ELR (cell line): Measurements from ENCODE around the gene GGTLC1.
A peak's percentile ranks its signal among the peaks of the same experiment; 100 is the strongest.
"Not testable (repeated sequence)": the region's sequence is repeated elsewhere in the genome, so short reads cannot be mapped to it uniquely, and the experiment has no call there.

ENCODE experiments used
- DNase-seq: peaks from one replicate; pipeline ENCODE4 v3.0.0-alpha.2; 2015; ENCODE audit warnings: low read depth

GGTLC1 gene

DNA sequence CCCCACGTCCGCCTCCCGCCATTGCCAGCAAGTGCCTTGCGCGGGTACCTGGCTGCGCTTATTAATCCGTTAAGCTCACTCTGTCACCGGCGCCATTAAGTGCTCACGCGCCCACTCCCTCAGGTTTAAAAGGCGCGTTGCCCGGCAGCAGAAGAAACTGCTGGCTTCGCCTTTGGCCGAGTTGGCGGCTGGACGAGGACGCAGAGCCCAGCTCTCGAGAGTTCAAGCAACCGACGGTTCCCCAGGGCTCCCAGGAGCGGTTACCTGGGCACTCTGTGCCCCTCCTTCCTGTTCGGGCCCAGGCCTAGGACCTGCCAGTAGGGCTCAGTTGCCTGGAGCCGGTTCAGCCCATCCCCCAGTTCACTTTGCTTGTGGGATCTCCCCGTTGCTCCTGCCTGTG lies at the start of gene GGTLC1:
GGTLC1 (minus strand) TSS at position 219 of the 400 bp plus-strand sequence. CDS start 2,168 bp downstream, outside the sequence.
- no peak for DNase-seq

DNA sequence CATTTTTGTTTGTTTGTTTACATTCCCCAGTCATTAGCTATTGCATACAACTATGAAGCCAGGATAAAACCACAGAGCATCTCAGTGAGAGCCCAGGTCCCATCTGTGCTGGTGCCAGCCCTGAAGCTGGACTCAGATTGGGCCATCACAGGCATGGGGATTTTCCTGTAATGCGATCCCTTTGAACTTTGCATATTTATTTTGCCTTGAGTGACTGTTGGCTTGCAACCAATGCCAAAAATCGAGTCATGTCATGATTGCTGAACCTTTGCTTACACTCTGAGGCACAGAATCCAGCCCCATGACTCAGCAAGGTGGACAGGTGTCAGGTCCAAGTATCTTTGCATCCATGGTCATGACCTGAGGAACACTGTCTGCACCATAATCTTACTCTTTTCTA lies 46.2 kb upstream of the GGTLC1 start:
- DNase-seq: no peak

GRCh38 chr20:24033565-24033964 lies 45.0 kb upstream of the GGTLC1 start:
- no peak for DNase-seq

DNA sequence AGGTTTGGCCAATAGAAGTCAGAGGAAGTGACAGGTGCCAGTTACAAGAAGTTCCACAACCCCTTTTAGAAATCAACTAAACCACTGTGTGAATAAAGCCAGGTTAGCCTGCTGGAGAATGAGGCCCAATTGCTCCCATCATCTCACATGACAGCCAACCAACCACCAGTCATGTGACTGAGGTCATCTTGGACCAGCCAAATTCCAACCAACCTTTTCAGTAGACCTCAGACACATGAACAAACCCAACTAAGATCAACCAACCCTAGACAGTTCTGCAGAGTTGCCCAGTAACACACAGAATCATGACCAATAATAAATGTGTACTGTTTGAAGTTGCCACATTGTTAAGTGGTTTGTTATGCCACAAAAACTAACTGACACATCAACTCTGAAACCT lies 44.6 kb upstream of the GGTLC1 start:
- DNase-seq: no peak

DNA sequence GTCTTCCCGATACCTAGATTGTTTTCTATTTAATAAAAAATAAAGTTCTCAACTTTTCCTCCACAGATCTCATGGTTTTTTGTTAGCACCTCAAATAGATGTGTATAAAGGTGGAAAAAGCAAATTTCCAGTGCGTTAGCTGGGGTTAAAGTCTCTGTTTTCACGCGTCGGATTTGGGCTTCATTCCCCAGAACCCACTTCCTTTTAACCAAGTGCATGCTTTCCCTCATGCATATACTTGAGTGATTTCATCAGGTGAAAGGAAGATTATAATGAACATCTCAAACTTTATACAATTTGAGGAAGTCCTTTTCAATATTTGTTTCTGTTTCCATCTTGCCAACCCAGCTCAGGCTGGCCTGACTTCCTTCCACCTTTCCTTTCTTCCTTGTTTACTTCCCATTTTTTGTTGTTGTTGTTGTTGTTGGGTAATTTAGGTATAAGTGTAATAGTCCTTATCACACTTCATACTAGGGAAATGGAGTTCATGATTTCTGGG lies 43.9 kb upstream of the GGTLC1 start:
- DNase-seq: no peak

GRCh38 chr20:24027229-24027628 lies 38.6 kb upstream of the GGTLC1 start:
- peak; percentile 6 for DNase-seq

- DNase-seq: no peak
Observed at GRCh38 chr20:24022621-24023180, 34.1 kb upstream of the GGTLC1 start.

DNA sequence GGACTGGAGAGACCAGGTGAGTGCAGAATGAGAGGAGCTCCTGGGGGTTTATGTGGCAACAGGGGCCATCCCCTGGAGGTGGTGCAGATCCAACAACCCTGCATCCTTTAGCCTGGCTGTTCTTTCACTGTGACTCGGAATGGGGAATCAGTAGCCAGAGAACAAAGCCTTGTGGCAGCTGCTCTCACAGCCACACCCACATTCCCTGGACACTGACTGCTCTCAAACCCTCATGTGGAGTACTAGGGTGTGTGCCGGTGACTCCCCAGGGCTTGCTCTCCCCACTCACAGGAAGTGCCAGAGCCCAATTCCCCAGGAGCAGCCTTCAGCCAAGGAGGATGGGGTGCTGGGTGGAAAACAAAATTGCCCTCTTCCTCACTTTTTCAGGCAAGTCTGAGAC lies 30.2 kb upstream of the GGTLC1 start:
- peak; percentile 2 for DNase-seq

DNA sequence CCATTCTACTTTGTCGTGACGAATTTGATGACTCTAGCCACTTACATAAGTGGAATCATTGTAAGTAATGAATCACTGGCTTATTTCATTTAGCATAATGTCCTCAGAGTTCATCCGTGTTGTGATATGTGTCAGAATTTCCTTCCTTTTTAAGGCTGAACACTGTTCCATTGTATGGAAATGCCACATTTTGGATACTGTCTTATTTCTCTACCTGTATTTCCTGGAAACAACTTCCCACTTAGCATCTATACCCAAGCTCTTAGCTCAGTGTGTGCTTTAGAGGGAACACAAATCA lies 28.8 kb upstream of the GGTLC1 start:
- DNase-seq: peak; percentile 11

DNA sequence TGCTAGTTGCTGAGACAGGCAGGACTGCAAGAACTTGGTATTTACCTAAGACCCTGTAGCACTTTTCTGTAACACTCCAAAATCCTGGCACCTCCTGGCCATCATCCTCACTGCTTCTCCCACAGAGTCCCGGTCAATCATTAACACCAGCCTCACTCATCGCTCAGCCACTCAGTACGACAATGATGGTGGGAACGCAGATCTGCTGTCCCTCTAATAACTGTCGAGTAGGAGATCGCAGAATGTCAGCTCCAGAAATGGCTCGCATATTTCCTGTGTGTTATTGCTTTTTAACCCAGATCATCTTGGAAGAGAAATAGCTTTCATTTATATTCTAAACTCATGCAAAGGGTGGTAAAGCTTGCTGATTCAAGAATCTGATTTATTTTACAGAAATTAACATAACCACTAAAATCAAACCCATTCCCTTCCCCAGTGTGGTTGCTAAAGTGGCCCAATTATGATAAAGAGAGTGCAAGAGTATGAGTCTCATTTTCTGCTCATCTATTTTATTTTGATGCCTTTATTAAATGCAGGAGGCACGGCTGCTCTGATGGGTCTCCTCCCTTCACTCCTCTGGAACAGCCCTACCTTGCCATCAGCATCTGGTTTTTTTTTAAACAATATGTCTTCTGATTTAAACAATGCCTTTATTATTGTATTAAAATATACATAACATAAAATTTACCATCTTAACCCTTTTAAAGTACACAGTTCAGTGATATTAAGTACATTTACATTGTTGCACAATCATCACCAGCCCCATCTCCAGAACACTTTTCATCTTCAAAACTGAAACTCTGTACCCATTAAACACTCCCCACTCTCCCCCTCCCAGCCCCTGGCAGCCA lies 28.3 kb upstream of the GGTLC1 start:
- DNase-seq: no peak

DNA sequence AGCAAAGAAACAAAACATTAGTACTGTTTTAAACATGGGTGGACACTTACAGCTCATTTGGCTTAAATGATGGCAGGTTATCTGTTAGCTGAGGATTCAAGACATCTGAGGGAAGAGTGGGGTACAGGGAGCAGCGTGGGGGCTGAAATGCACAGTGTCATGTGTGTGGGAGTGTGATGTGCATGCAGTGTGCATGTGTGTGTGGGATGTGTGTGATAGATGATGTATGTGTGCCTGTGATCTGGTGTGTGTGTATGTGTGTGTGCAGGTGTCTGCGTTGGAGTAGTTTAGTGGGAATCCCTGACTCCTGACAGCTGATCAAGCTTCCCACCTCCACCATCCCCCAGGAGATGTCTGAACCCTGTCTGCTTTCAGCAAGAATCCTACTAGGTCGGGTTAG lies 25.4 kb upstream of the GGTLC1 start:
- DNase-seq: no peak

DNA sequence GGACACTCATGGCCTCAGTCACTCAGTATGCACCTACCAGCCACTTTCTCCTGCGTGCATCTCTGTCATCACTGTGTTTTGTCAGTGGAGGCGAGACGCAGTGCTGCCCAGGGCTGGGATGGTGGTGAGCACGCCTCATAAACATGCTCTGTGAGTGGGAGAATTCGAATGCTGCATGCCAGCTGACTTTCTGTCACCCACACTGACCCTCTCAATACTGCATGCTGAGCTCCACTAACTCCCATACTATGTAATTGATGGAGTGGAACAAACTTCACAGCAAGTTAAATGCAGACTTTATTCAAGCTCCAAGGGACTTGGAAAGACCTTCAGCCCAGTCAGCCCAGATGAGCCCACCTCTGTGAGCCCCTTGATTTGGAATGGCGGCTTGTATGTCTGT lies 22.7 kb upstream of the GGTLC1 start:
- DNase-seq: no peak

- DNase-seq: no peak
Observed at GRCh38 chr20:24007758-24008157, 19.2 kb upstream of the GGTLC1 start.

DNA sequence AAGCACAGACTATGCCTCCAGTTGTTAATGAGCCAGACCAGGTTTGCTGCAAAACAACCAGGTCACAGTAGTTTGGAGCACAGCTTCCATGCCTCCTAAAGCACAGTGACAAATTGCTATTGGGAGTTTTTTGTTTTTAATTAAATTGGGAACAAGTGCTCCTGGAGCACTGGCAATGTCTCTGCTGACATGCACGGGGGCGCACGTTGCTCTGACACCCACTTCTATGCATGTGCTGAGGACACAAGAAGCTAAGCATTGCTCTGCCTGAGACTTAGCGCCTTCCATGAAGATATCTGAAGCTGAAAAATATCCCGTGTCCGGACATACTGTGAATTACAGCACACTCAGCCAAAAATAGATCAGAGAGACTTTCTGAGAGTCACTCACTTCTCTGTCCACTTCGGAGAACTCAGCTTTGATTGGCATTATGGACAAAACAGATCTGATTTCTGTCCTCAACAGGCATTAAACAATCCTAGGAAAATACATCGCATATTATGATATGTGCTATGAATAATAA lies 18.6 kb upstream of the GGTLC1 start:
- DNase-seq: no peak

- no peak for DNase-seq
Observed at GRCh38 chr20:24006626-24007025, 18.0 kb upstream of the GGTLC1 start.

GRCh38 chr20:24004471-24004870 lies 15.9 kb upstream of the GGTLC1 start:
- no peak for DNase-seq

DNA sequence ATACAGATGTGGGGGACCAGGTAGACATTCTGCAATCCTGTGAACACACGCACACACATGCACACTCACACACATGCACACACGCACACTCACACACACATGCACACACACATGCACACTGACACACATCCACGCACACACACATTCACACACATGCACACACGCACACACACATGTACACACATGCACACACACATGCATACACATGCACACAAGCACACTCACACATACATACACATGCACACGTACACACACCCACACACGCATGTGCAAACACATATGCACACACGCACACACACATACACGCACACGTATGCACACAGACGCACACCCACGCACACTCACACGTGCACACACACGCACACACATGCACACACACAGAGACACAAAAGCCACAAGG lies 14.3 kb upstream of the GGTLC1 start:
- DNase-seq: no peak

- no peak for DNase-seq
Observed at GRCh38 chr20:24001712-24002405, 13.3 kb upstream of the GGTLC1 start.

- no peak for DNase-seq
Observed at GRCh38 chr20:23998844-23999243, 10.3 kb upstream of the GGTLC1 start.

- DNase-seq: no peak
Observed at GRCh38 chr20:23998392-23998791, 9.8 kb upstream of the GGTLC1 start.

DNA sequence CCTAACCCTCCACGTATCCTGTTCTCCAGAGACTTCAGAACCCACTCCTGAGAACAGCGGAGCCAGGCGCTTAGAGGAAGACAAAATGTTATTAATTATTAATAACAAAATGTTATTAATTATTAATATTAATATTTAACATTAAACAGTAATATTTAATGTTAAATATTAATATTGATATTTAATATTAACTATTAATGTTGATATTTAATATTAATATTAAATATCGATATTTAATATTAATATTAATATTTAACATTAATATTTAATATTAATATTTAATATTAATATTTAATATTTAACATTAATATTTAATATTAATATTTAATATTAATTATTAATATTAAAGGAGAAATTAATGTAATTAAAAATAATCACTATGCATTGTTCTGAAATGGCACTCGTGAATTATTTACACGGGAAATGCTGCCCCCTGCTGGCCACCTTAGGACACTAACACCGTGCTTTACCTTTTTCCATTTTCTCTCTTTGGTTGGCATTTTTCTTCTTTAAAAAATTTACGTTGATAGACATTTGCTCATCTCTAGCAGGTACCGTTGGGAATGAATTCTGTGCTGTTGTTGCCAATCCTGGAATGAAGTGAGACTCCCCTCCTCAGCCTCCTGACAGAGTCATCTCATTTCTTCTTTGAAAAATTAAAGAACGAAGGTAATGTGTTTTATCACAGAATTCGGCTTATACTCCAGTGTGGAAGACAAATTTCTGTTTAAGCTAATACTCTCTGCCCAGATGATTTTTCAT lies 7.5 kb upstream of the GGTLC1 start:
- DNase-seq: peak; percentile 48

GRCh38 chr20:23995291-23995690 lies 6.7 kb upstream of the GGTLC1 start:
- DNase-seq: not testable (repeated sequence)
